Neural progenitor cell (in vitro differentiated cells): Measurements from ENCODE around the gene DNMT3B. TPM values are rescaled to one million over a fixed set of nuclear protein-coding genes. Genes with fewer than 3 reads are reported as not detected.

Experiments used
- DNase-seq: peaks from one replicate; pipeline ENCODE4 v3.0.0-alpha.2; 2016; ENCODE audit warnings: low spot score
- H2AFZ ChIP-seq: fragments of 200-600 bp; sonication (generic); replicated peaks from 2 replicates; pipeline ENCODE4 v1.6.1; 2016; ENCODE audit warnings: antibody characterized with exemption
- H3F3A ChIP-seq: fragments of 200-600 bp; sonication (generic); 2 replicates; pipeline ENCODE4 v1.6.1; 2016; ENCODE audit warnings: antibody characterized with exemption, low read depth
- H3K27ac ChIP-seq: fragments of 200-600 bp; sonication (generic); 2 replicates; pipeline ENCODE4 v1.5.1; 2016; ENCODE audit warnings: mild to moderate bottlenecking
- H3K27me3 ChIP-seq: fragments of 200-600 bp; sonication (generic); 2 replicates; pipeline ENCODE4 v1.6.1; 2016; ENCODE audit warnings: mild to moderate bottlenecking, moderate library complexity
- H3K36me3 ChIP-seq: fragments of 200-600 bp; sonication (generic); 2 replicates; pipeline ENCODE4 v1.5.1; 2016
- H3K4me1 ChIP-seq: fragments of 200-600 bp; sonication (generic); 2 replicates; pipeline ENCODE4 v1.6.1; 2016; ENCODE audit warnings: mixed run types
- H3K4me2 ChIP-seq: fragments of 200-600 bp; sonication (generic); 2 replicates; pipeline ENCODE4 v1.6.1; 2016
- H3K4me3 ChIP-seq: fragments of 200-600 bp; sonication (generic); 2 replicates; pipeline ENCODE4 v1.5.1; 2016
- H3K79me2 ChIP-seq: fragments of 200-600 bp; sonication (generic); 2 replicates; pipeline ENCODE4 v1.6.1; 2016; ENCODE audit warnings: low read depth
- H3K9ac ChIP-seq: fragments of 200-600 bp; sonication (generic); 2 replicates; pipeline ENCODE4 v1.6.1; 2016
- H3K9me3 ChIP-seq: fragments of 200-600 bp; sonication (generic); 2 replicates; pipeline ENCODE4 v1.5.1; 2016; ENCODE audit warnings: low read depth
- H4K20me1 ChIP-seq: fragments of 200-600 bp; sonication (generic); 2 replicates; pipeline ENCODE4 v1.6.1; 2016; ENCODE audit warnings: low read depth
- H3K27ac Mint-ChIP-seq: 3 replicates; pipeline ENCODE4 v1.8.0; 2021; ENCODE audit warnings: mixed read lengths
- H3K27me3 Mint-ChIP-seq: 2 replicates; pipeline ENCODE4 v1.8.0; 2022; ENCODE audit warnings: low read depth, mild to moderate bottlenecking, inconsistent platforms, moderate library complexity, mixed read lengths; ENCODE audit not compliant: insufficient read depth
- H3K36me3 Mint-ChIP-seq: 3 replicates; pipeline ENCODE4 v1.8.0; 2021; ENCODE audit warnings: mixed read lengths
- H3K4me1 Mint-ChIP-seq: 3 replicates; pipeline ENCODE4 v1.8.0; 2021; ENCODE audit warnings: mixed read lengths
- H3K4me3 Mint-ChIP-seq: 3 replicates; pipeline ENCODE4 v1.8.0; 2021; ENCODE audit warnings: mild to moderate bottlenecking, moderate library complexity, mixed read lengths
- H3K9me3 Mint-ChIP-seq: 3 replicates; pipeline ENCODE4 v1.8.0; 2020; ENCODE audit warnings: mixed read lengths
- CTCF ChIP-seq: fragments of 200-600 bp; sonication (generic); IDR thresholded peaks from 2 replicates; pipeline ENCODE4 v1.5.1; 2017; ENCODE audit warnings: antibody characterized with exemption, mild to moderate bottlenecking
- EZH2 ChIP-seq: fragments of 200-600 bp; sonication (generic); IDR thresholded peaks from 2 replicates; pipeline ENCODE4 v1.6.1; 2017; ENCODE audit warnings: antibody characterized with exemption, mild to moderate bottlenecking, moderate library complexity
- EZH2phosphoT487 ChIP-seq: fragments of 200-600 bp; sonication (generic); IDR thresholded peaks from 2 replicates; pipeline ENCODE4 v1.6.1; 2017; ENCODE audit warnings: antibody characterized with exemption
- total RNA-seq: library from RNA; depleted of rRNA; stranded (reverse); fragments of >200 nt; gene quantifications from 2 replicates; pipeline ENCODE4 v1.2.3, GENCODE V29; 2015; ENCODE audit warnings: low replicate concordance

Gene DNMT3B
- total RNA-seq, 1 donor from 2014 or later = 114 TPM

GRCh38 chr20:32773855-32774254, 11.7 kb downstream of the DNMT3B start:
- Mint-ChIP-seq H3K4me3 (no peak overlapping the region), H3K4me1 (peaks cover 39% of the 10 kb centered on the region)
- TF ChIP-seq EZH2phosphoT487 (no peak), CTCF (no peak), EZH2 (no peak)

GRCh38 chr20:32775336-32775991, 13.3 kb downstream of the DNMT3B start:
- no peak for DNase-seq
- Histone ChIP-seq H3K4me1 (peaks cover 52% of the 10 kb centered on the region), H3K27me3 (no peaks in the 10 kb centered on the region), H3K4me2 (no peak overlapping the region), H3K27ac (peak overlapping the region; percentile 4), H3K4me3 (no peak overlapping the region), H3K9me3 (no peaks in the 10 kb centered on the region), H3K79me2 (peaks cover 98% of the 10 kb centered on the region), H3K36me3 (no peaks in the 10 kb centered on the region), H2AFZ (no peak overlapping the region), H3K9ac (no peak overlapping the region), H4K20me1 (peaks cover 96% of the 10 kb centered on the region), H3F3A (peaks cover 72% of the 10 kb centered on the region)
- Mint-ChIP-seq H3K9me3 (no peaks in the 10 kb centered on the region), H3K4me1 (peaks cover 53% of the 10 kb centered on the region), H3K27ac (peak overlapping the region; percentile 72), H3K27me3 (no peaks in the 10 kb centered on the region), H3K36me3 (no peaks in the 10 kb centered on the region), H3K4me3 (no peak overlapping the region)
- TF ChIP-seq EZH2 (no peak), EZH2phosphoT487 (no peak), CTCF (no peak)

More at GRCh38 chr20:32773855-32774254, 11.7 kb downstream of the DNMT3B start:
- no peak overlapping the region for H2AFZ ChIP-seq
- Mint-ChIP-seq H3K36me3 (no peaks in the 10 kb centered on the region), H3K27ac (no peak overlapping the region), H3K9me3 (no peaks in the 10 kb centered on the region), H3K27me3 (no peaks in the 10 kb centered on the region)
- H3K36me3 ChIP-seq = no peaks in the 10 kb centered on the region
- H3K4me2 ChIP-seq = no peak overlapping the region
- no peaks in the 10 kb centered on the region for H3K27me3 ChIP-seq
- H3K9ac ChIP-seq = no peak overlapping the region
- peaks cover 98% of the 10 kb centered on the region for H4K20me1 ChIP-seq
- H3F3A ChIP-seq = peaks cover 56% of the 10 kb centered on the region
- no peak for DNase-seq
- no peaks in the 10 kb centered on the region for H3K9me3 ChIP-seq
- no peak overlapping the region for H3K4me3 ChIP-seq
- peaks cover 38% of the 10 kb centered on the region for H3K4me1 ChIP-seq
- peaks cover 100% of the 10 kb centered on the region for H3K79me2 ChIP-seq
- no peak overlapping the region for H3K27ac ChIP-seq

GRCh38 chr20:32777177-32777956, 15.2 kb downstream of the DNMT3B start:
- Histone ChIP-seq H4K20me1 (peaks cover 95% of the 10 kb centered on the region), H3K4me1 (peaks cover 62% of the 10 kb centered on the region), H3K9ac (no peak overlapping the region), H3K79me2 (peaks cover 94% of the 10 kb centered on the region), H2AFZ (no peak overlapping the region), H3F3A (peaks cover 83% of the 10 kb centered on the region), H3K4me2 (no peak overlapping the region), H3K36me3 (peaks cover 3% of the 10 kb centered on the region), H3K9me3 (no peaks in the 10 kb centered on the region), H3K27me3 (no peaks in the 10 kb centered on the region), H3K27ac (peak overlapping the region; percentile 83), H3K4me3 (no peak overlapping the region)
- Mint-ChIP-seq H3K27ac (peak overlapping the region; percentile 81), H3K4me1 (peaks cover 64% of the 10 kb centered on the region), H3K36me3 (no peaks in the 10 kb centered on the region), H3K4me3 (no peak overlapping the region), H3K9me3 (no peaks in the 10 kb centered on the region), H3K27me3 (no peaks in the 10 kb centered on the region)
- no peak for TF ChIP-seq EZH2
- no peak for TF ChIP-seq EZH2phosphoT487
- peak; percentile 39 for DNase-seq
